ENCODE results near the gene IKZF1. TPM values are rescaled to one million over a fixed set of nuclear protein-coding genes. Genes with fewer than 3 reads are reported as not detected.

Gene IKZF1
- total and polyA plus RNA-seq, 2 of the 4 experiments (the other 2 are of a cell fraction), result not detected

- H3K27me3 ChIP-seq (ENCODE audit: control insufficient read depth, insufficient read depth, low read length), result no peaks in the 10 kb centered on the region
- no peak overlapping the region for H4K91ac ChIP-seq (ENCODE audit: insufficient read depth, low read depth, low read length)
- no peak overlapping the region for H3K4me2 ChIP-seq (ENCODE audit: low read depth, low read length)
- no peak overlapping the region for H4K5ac ChIP-seq (ENCODE audit: low read depth, low read length)
- H3K9ac ChIP-seq (ENCODE audit: low read depth, low read length), result no peak overlapping the region
- ATAC-seq (ENCODE audit: low read depth) (no peak), DNase-seq (no peak)
- no peak overlapping the region for H3K18ac ChIP-seq (ENCODE audit: low read depth, low read length)
- H3K56ac ChIP-seq (ENCODE audit: extremely low read depth, insufficient read depth, low read length), result no peak overlapping the region
- no peak overlapping the region for H2BK120ac ChIP-seq (ENCODE audit: low read depth, low read length)
- dilution Hi-C loops (cut with HindIII; ENCODE audit: low sequenced_read_pairs, unreplicated experiment) (no loop called here), in situ Hi-C loops (cut with MboI; ENCODE audit: low sequenced_read_pairs) (no loop called here), intact Hi-C loops (cut with micrococcal nuclease) (no loop called here)
- H4K20me1 ChIP-seq (ENCODE audit: insufficient read depth, low read length), result no peaks in the 10 kb centered on the region
- no peaks in the 10 kb centered on the region for H3K4me1 ChIP-seq (ENCODE audit: control insufficient read depth, insufficient read depth, low read length)
- ChIA-PET POLR2A (ENCODE audit: unreplicated experiment) (no interaction called here), CTCF (no interaction called here)
- BruUV-seq (replicated peaks), result no TSS peak
- no peaks in the 10 kb centered on the region for H3K9me1 ChIP-seq (ENCODE audit: insufficient read depth, low read length)
- no peak overlapping the region for H2BK20ac ChIP-seq (ENCODE audit: low read depth, low read length)
- H3K4ac ChIP-seq (ENCODE audit: low read depth, low read length), result no peak overlapping the region
- H3K14ac ChIP-seq (replicated peaks; ENCODE audit: low read depth, low read length), result no peak overlapping the region
- no peak for TF ChIP-seq FOS (IDR thresholded peaks at IDR 0.05; ENCODE audit: low read depth, low read length)
- no peak for TF ChIP-seq SMC3 (IDR thresholded peaks at IDR 0.05; ENCODE audit: low read depth, low read length)
- no peak for TF ChIP-seq MAZ (IDR thresholded peaks at IDR 0.05; ENCODE audit: borderline replicate concordance, low read depth, low read length)
- TF ChIP-seq CHD1 (IDR thresholded peaks at IDR 0.05; ENCODE audit: low read depth, low read length), result no peak
- TF ChIP-seq NFE2L2 (IDR thresholded peaks at IDR 0.05; ENCODE audit: low read depth, low read length), result no peak
- TF ChIP-seq BHLHE40 (IDR thresholded peaks at IDR 0.05; ENCODE audit: low read depth, low read length), result no peak
- TF ChIP-seq CEBPB (IDR thresholded peaks at IDR 0.05; ENCODE audit: low read depth, low read length), result no peak
- TF ChIP-seq MAFK (IDR thresholded peaks at IDR 0.05; ENCODE audit: low read depth, low read length), result no peak
- TF ChIP-seq USF2 (IDR thresholded peaks at IDR 0.05; ENCODE audit: low read depth, low read length), result no peak
- TF ChIP-seq RFX5 (IDR thresholded peaks at IDR 0.05; ENCODE audit: low read depth, low read length), result no peak
- TF ChIP-seq, protein P1, sequence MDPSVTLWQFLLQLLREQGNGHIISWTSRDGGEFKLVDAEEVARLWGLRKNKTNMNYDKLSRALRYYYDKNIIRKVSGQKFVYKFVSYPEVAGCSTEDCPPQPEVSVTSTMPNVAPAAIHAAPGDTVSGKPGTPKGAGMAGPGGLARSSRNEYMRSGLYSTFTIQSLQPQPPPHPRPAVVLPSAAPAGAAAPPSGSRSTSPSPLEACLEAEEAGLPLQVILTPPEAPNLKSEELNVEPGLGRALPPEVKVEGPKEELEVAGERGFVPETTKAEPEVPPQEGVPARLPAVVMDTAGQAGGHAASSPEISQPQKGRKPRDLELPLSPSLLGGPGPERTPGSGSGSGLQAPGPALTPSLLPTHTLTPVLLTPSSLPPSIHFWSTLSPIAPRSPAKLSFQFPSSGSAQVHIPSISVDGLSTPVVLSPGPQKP (IDR thresholded peaks at IDR 0.05; ENCODE audit: borderline replicate concordance, low read depth, low read length), result no peak
- TF ChIP-seq MXI1 (IDR thresholded peaks at IDR 0.05; ENCODE audit: borderline replicate concordance, low read depth, low read length), result no peak
- TF ChIP-seq POLR2A (IDR thresholded peaks at IDR 0.05; ENCODE audit: low read depth, low read length), result no peak
- TF ChIP-seq CTCF (conservative IDR thresholded peaks at IDR 0.05; ENCODE audit: low read depth, low read length), result no peak
- TF ChIP-seq RCOR1 (IDR thresholded peaks at IDR 0.05; ENCODE audit: insufficient replicate concordance, low read length), result no peak
- no peak overlapping the region for H2AK5ac ChIP-seq (ENCODE audit: low read depth, low read length)
- WGBS, 2 experiments (ENCODE audit: extremely low coverage in 2 of 2, insufficient read length in 1 of 2), result no CpG with 5 or more reads among the region's 6 CpGs
- no peak overlapping the region for H2AK9ac ChIP-seq (replicated peaks; ENCODE audit: low read depth, low read length, poor library complexity)
- H3K27ac ChIP-seq (ENCODE audit: insufficient read depth, low read length), result no peak overlapping the region
- H2BK15ac ChIP-seq (ENCODE audit: low read depth, low read length), result no peak overlapping the region
- no peaks in the 10 kb centered on the region for H3K36me3 ChIP-seq (ENCODE audit: control insufficient read depth, insufficient read depth, low read length)
- H2AFZ ChIP-seq (replicated peaks; ENCODE audit: low read length, poor library complexity), result no peak overlapping the region
- no peak overlapping the region for H4K8ac ChIP-seq (ENCODE audit: low read depth in 2 of 2, low read length in 2 of 2)
- no peaks in the 10 kb centered on the region for H3K79me1 ChIP-seq (ENCODE audit: low read depth in 1 of 2, low read length in 2 of 2)
- no peak overlapping the region for H2BK5ac ChIP-seq (ENCODE audit: low read depth, low read length, poor library complexity, severe bottlenecking)
- no peak overlapping the region for H3K4me3 ChIP-seq (ENCODE audit: insufficient read depth, low read depth, low read length)
- no peaks in the 10 kb centered on the region for H3K9me3 ChIP-seq (ENCODE audit: control insufficient read depth, insufficient read depth, low read length)
- H3K23ac ChIP-seq (ENCODE audit: low read depth, low read length), result no peak overlapping the region
Observed at GRCh38 chr7:50367570-50367969, 63.1 kb downstream of the IKZF1 start.
